Mononuclear cell (primary cell): ENCODE measurements around the gene ZSWIM3. TPM values are rescaled to one million over a fixed set of nuclear protein-coding genes. Genes with fewer than 3 reads are reported as not detected.

Experiments
- H3K27me3 ChIP-seq: 2 replicates; pipeline ENCODE4 v1.6.0; 2011; ENCODE audit warnings: low read length, control low read depth; ENCODE audit not compliant: insufficient read depth
- H3K4me1 ChIP-seq: 2 replicates; pipeline ENCODE4 v1.5.1; 2011; ENCODE audit warnings: mild to moderate bottlenecking, low read length, control low read depth; ENCODE audit not compliant: insufficient read depth
- H3K4me3 ChIP-seq: 2 replicates; pipeline ENCODE4 v1.5.1; 2011; ENCODE audit warnings: mild to moderate bottlenecking, low read length, moderate library complexity
- H3K9me3 ChIP-seq: 2 replicates; pipeline ENCODE4 v1.5.1; 2011; ENCODE audit warnings: low read depth, mild to moderate bottlenecking, control low read depth, low read length
- total RNA-seq: library from RNA; depleted of rRNA; stranded (reverse); fragments of >200 nt; gene quantifications from one replicate; pipeline ENCODE4 v1.2.3, GENCODE V29; 2012

Gene ZSWIM3
- total RNA-seq, 1 donor: 0.63 TPM

GRCh38 chr20:45918182-45918737, 60.8 kb downstream of the ZSWIM3 start:
- peaks cover 25% of the 10 kb centered on the region for H3K4me1 ChIP-seq
- H3K9me3 ChIP-seq: no peaks in the 10 kb centered on the region
- no peak overlapping the region for H3K4me3 ChIP-seq
- H3K27me3 ChIP-seq: no peaks in the 10 kb centered on the region

GRCh38 chr20:45918779-45919537, 61.5 kb downstream of the ZSWIM3 start:
- H3K9me3 ChIP-seq: no peaks in the 10 kb centered on the region
- no peak overlapping the region for H3K4me3 ChIP-seq
- peaks cover 18% of the 10 kb centered on the region for H3K4me1 ChIP-seq
- no peaks in the 10 kb centered on the region for H3K27me3 ChIP-seq

GRCh38 chr20:45919542-45920399, 62.4 kb downstream of the ZSWIM3 start:
- no peaks in the 10 kb centered on the region for H3K27me3 ChIP-seq
- peaks cover 14% of the 10 kb centered on the region for H3K4me1 ChIP-seq
- H3K9me3 ChIP-seq: no peaks in the 10 kb centered on the region
- no peak overlapping the region for H3K4me3 ChIP-seq

GRCh38 chr20:45920462-45921336, 63.3 kb downstream of the ZSWIM3 start:
- Histone ChIP-seq H3K9me3 (no peaks in the 10 kb centered on the region), H3K4me3 (no peak overlapping the region), H3K4me1 (peaks cover 7% of the 10 kb centered on the region), H3K27me3 (no peaks in the 10 kb centered on the region)

GRCh38 chr20:45921337-45922189, 64.1 kb downstream of the ZSWIM3 start:
- Histone ChIP-seq H3K9me3 (no peaks in the 10 kb centered on the region), H3K27me3 (no peaks in the 10 kb centered on the region), H3K4me1 (peaks cover 7% of the 10 kb centered on the region), H3K4me3 (no peak overlapping the region)

GRCh38 chr20:45924391-45925261, 67.2 kb downstream of the ZSWIM3 start:
- Histone ChIP-seq H3K9me3 (no peaks in the 10 kb centered on the region), H3K27me3 (no peaks in the 10 kb centered on the region), H3K4me1 (peaks cover 7% of the 10 kb centered on the region), H3K4me3 (no peak overlapping the region)

GRCh38 chr20:45925821-45926506, 68.5 kb downstream of the ZSWIM3 start:
- Histone ChIP-seq H3K9me3 (no peaks in the 10 kb centered on the region), H3K4me1 (peaks cover 4% of the 10 kb centered on the region), H3K4me3 (no peak overlapping the region), H3K27me3 (no peaks in the 10 kb centered on the region)

- no peaks in the 10 kb centered on the region for H3K27me3 ChIP-seq
- peaks cover 4% of the 10 kb centered on the region for H3K4me1 ChIP-seq
- no peaks in the 10 kb centered on the region for H3K9me3 ChIP-seq
- H3K4me3 ChIP-seq: no peak overlapping the region
These were observed 69.3 kb downstream of the ZSWIM3 start for GRCh38 chr20:45926731-45927070.

GRCh38 chr20:45927071-45927878, 69.9 kb downstream of the ZSWIM3 start:
- Histone ChIP-seq H3K4me1 (peaks cover 4% of the 10 kb centered on the region), H3K9me3 (no peaks in the 10 kb centered on the region), H3K27me3 (no peaks in the 10 kb centered on the region), H3K4me3 (no peak overlapping the region)
